Eye (tissue), 1 donor: Measurements from ENCODE around the gene CYTIP.
"Not testable (repeated sequence)": the region's sequence is repeated elsewhere in the genome, so short reads cannot be mapped to it uniquely, and the experiment has no call there.

Experiments
- DNase-seq: peaks from one replicate; pipeline ENCODE4 v3.0.0-alpha.2; 2015

Gene CYTIP

DNA sequence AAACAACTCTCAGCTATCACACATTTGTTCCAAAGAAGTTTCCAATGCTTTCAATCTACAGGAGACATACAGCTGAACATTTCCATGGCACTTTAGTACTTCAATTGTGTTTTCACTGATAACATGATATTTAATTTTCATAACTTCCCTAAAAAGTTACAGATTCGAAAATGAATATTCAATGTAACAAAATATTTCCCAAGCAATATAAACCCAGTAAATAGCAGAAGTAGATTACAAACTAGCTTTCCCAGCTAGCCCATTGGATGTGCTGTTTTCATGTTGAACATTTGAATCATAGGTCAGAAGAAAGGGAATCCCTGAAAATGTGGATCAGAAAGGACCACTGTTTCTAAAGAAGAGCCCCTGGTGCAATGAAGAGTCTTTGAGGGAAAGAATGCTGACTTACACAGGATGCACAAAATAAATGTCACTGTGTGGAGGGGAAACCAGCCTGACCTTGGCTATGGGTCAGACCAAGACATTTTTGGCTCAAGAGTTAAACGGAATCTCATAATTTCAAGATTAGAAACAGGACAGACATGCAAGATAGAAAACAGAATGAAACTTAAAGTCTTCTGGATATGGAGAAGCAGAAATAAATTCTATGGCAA, 22.5 kb downstream of the CYTIP start:
- DNase-seq, result no peak

DNA sequence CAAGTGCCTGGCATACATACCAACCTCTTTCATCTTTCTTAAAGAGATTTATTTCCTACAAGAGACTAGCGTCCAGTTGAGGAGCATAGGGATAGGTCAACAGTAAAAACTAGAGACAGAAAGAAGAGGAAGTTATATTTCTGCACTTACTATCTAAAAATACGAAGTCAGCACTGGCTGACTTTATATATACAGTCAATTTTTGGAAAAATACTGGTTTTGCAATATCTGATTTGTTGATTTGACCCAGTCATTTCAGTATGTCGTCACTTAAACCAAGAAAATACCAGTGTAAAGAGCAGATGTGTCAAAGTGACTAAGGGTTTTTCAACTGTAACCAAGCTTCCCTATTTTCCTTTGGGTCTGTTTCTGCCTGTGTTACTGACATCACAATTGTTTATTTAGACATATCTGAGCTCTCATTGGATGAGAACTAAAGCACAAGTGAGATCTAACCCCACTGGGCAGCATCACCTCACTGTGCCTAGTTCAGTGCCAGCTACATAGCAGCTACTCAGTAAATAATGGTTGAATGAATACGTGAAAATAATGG, 23.0 kb downstream of the CYTIP start:
- DNase-seq, result no peak

DNA sequence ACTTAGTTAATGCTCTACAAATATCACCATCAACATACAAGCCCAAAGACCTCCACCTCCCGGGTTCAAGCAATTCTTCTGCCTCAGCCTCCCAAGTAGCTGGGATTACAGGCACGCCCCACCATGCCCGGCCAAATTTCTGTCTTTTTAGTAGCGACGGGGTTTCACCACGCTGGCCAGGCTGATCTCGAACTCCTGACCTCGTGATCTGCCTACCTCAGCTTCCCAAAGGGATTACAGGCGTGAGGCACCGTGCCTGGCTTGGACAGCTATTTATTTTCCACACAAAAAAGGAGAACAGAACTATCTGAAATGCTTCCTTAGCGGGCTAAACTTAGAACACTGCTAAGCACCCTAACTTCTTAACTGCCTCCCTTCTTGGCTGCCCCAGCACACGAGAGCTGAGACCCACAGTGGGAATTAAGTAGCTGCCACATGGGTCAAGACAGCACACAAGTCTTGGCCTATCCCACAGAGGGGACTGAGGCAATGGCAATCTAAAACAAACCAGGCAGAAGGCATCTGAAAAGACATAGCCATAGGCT, 24.8 kb downstream of the CYTIP start:
- DNase-seq, result no peak

DNA sequence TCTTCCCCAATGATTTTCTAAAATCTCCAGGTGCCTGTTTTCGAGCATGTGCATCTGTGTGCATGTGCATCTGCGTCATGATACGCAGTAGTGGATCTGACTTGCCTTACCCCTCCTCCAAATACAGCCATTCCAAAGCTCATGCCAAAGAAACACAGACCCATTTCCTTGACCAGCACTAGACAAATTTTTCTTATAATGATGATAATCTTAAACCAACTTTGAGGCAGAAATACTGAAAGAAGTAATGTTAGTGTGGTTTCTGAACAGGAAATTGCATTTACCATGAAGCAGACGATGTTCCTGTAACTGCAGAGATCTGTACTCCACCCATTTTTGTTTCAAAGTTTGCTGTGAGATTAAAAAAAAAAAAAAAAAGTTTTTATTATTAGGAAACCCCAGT, 25.6 kb downstream of the CYTIP start:
- DNase-seq, result no peak

DNA sequence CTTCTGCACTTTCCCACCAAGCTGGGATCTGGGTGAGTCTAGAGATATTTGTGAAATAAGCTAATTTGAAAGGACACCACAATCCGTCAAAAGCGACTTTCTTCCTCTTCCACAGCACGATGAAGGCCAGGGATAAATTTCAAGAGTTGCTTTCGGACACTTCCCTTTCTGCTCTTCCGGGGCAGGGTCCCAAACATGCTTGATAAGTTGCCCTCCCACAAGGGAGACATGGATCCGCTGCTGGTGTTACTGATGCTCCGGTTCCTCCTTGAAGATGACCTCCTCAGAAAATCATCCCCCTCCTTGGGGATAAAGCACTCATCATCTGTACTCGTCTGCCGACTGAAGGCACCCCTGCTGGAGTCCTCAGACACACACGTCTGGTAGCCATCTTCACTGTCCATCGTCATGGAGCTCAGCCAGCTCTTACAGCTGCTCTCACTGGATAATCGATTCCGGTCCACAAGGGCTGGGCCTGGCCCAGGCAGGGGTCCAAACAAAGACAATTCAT, 28.2 kb downstream of the CYTIP start:
- no peak for DNase-seq

DNA sequence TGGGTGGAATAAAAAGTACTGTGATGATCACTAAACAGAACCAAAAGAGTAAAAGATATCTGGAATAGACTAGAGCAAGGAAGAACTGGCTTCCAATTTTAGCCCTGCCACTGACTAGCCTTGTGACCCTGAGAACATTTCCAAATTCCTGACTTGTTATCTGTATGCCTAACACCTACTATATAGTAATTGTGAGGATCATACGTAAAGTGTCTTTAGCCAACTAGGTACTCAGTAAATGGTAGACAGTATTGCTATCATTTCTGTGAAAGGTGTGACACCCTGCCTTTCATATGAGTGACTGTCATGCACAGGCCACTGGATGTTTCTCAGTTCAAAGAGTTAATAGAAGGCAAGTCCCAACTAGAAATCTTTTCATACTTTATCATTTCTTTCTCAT, 29.8 kb downstream of the CYTIP start:
- DNase-seq, result no peak

DNA sequence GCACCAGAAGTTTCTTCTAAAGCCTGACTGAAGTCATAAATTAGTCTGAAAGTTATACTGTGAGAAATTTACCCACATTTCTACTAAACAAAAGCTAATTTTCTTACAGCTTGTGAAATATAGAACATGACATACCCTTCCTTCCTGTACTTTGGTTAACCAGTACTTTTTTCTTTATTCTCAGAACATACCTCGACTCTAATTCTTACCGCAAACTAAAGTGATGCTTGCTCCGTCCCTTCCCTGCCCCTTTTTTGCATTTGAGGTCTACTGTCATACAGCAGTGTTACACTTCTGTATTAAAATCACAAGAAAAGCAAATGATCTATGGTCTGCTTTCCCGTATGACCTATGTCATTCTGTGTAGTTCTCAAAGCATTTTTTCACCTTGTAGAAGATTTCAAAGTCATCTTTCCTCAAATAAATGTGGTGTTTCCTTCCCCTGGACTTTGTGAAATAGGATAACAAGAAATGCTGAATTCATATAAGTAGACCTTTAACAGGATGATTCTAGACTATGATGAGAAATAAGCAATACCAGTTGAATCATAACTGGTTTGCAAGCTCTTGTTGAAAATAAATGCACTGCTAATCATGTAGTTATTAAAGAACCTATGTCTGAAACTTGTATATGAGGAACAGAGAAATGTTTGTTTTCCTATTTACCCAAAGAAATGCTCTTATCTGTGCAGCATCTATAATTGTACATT, 30.4 kb downstream of the CYTIP start:
- no peak for DNase-seq

DNA sequence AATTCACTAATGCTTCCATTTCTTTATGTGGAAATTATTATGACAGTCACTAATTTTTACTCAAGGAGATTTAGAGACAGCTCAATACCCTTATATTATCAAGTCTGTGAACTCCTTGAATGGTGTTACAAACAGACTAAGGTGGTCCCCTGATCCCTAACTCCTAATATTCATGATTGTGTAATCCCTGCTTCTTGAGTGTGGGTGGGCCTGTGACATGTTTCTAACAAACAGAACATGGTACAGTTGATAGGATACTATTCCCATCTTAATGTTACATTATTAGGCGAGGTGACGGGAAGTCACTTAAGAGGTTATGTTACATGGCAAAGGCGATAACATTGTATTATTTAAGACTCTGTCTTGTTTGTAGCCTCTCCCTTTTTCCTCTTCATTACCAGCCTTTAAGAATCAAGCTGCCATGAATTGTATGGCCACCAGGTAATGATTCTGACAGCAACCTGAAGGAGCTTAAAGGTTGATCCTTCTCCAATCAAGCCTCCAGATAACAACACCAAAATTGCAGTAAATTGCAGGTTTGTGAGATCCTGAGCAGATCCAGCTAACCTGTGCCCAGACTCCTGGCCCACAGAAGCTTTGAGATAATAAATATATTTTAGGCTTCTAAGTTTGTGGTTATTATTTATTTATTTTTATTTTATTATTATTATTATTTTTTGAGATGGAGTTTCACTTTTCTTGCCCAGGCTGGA, 32.1 kb downstream of the CYTIP start:
- no peak for DNase-seq

DNA sequence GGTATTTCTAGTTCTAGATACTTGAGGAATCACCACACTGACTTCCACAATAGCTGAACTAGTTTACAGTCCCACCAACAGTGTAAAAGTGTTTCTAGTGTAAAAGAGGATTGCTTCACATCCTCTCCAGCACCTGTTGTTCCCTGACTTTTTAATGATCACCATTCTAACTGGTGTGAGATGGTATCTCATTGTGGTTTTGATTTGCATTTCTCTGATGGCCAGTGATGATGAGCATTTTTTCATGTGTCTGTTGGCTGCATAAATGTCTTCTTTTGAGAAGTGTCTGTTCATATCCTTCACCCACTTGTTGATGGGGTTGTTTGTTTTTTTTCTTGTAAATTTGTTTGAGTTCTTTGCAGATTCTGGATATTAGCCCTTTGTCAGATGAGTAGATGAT, 38.5 kb downstream of the CYTIP start:
- not testable (repeated sequence) for DNase-seq

DNA sequence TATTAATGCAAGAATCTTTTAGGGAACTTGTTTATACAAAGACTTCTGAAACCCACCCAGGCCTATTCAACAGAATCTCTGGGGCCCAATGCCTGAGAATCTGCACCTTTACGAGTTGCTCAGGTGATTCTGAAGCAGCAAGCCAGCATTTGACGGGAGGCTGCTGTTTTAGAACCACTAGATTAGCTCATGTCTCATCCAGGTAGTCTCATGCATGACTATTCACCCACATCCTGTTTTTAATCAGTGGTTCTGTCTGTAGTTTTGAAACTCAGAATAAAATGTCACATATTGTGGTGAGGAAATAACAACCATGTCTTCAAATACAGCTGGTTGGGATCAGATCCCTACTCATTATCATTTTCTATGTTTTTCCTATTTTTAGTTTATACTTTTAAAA, 39.5 kb downstream of the CYTIP start:
- DNase-seq, result no peak

DNA sequence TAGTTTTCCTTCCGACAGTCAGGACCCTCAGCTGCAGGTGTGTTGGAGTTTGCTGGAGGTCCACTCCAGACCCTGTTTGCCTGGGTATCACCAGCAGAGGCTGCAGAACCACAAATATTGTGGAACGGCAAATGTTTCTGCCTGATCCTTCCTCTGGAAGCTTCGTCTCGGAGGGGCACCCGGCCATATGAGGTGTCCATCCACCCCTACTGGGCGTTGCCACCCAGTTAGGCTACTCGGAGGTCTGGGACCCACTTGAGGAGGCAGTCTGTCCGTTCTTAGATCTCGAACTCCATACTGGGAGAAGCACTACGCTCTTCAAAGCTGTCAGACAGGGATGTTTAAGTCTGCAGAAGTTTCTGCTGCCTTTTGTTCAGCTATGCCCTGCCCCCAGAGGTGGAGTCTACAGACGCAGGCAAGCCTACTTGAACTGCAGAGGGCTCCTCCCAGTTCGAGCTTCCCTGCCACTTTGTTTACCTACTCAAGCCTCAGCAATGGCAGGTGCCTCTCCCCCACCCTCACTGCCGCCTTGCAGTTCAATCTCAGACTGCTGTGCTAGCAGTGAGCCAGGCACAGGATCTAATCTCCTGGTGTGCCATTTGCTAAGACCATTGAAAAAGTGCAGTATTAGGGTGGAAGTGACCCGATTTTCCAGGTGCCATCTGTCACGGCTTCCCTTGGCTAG, 40.9 kb downstream of the CYTIP start:
- not testable (repeated sequence) for DNase-seq

DNA sequence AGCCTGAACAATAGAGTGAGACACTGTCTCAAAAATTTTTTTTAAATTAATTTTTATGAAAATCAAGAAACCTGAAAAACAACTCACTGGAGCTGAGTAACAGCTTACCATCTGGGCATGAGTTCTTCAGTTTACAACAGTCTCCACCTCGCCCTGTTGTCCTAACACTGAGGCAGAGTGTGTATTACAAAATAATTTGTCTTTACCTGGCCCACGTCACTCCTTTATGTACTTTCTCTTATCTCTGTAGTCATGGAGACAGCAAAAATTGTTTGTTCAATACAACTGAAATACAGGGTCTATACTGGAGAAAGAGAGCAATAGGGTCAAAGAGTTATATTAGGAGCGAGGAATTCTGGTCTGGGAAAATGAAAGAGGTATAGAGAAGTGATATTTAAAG, 48.1 kb downstream of the CYTIP start:
- DNase-seq, result no peak

DNA sequence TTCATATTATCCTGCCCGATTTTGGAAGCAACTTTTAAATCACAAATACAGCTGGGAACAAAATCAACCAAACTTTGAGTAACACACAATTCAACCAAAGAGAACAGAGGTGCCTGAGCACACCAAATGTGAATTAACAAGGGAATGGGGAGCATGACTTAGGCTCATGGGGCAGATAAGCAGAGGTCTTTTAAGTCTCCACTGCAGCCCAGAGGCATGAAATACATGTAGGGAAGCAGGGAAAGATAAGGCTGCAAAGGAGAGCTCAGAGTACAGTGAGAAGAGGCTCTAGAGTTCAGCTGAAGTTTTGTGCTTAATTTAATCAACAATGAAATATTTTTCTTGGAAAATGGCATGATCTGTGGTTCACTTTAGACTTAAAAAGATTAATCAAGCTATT, 49.0 kb downstream of the CYTIP start:
- DNase-seq, result no peak

DNA sequence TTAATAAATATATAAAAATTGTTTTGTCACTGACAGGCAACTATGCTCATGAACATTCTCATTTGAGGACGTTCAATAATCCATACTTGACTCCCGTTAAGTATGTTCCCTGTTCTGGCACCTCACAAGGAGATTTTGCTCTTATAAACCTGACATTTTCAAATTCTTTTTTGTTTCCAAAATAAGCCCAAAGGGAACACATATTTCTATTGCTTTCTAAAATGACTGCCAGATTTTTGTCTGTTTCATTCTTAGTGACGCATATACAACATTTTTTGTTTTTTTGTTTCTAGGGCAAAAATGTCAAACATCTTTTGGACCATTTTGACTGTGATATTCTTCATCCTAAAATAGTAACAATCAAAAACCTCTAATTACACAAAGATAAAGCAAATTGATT, 50.5 kb downstream of the CYTIP start:
- DNase-seq, result no peak

DNA sequence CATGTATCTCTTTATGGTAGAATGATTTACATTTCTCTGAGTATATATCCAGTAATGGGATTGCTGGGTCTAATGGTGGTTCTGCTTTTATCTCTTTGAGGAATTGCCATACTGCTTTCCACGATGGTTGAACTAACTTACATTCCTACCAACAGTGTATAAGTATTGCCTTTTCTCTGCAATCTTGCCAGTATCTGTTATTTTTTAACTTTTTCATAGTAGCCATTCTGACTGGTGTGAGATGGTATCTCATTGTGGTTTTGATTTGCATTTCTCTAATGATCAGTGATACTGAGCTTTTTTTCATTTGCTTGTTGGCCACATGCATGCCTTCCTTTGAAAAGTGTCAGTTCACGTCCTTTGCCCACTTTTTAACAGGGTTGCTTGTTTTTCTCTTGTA, 55.1 kb downstream of the CYTIP start:
- DNase-seq, result no peak

DNA sequence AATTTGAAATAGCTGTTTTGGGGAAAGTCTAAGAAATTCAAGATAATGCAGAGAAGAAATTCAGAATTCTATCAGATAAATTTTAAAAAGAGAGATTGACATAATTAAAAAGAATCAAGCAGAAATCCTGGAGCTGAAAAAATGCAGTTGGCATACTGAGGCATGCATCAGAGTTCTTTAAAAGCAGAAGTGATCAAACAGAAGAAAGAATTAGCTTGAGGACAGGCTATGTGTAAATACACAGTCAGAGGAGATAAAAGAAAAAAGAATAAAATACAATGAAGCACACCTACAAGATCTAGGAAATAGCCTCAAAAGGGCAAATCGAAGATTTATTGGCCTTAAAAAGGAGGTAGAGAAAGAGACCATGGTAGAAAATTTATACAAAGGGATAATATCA, 57.1 kb downstream of the CYTIP start:
- DNase-seq, result no peak

DNA sequence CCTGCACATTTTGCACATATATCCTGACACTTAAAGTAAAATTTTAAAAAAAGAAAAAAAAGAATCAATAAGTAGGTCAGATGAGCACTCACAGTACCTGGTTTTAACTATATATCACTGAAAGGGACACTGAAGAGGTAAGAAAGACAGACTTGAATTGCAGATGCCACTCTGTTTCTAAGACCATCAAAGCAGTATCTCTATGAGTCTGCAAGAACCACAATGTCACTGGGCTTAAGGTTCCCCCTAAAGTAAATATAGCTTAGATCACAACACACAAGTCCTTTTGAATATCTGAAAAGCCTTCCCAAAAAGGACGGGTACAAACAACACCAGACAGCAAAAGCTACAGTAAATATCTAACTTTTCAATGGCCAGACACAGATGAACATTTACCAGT, 57.6 kb downstream of the CYTIP start:
- no peak for DNase-seq

DNA sequence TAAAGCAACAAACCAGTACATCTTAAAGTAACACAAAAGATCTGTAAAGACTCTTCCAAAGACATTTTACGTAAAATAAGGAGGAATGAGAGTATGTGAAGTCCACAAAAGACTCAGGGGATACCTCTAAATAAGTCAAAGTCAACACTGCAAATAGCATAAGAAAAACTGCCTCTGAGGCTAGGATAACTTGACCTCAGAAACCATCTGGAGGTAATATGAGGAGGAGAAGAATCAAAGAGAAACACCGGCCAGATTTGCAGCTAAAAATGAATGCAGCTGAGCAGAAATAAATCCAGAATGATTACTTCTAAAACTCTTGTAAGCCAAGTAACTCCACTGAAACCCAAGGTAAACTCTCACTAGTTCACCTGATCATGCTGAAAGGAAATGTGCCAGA, 66.0 kb downstream of the CYTIP start:
- DNase-seq, result peak; percentile 20

DNA sequence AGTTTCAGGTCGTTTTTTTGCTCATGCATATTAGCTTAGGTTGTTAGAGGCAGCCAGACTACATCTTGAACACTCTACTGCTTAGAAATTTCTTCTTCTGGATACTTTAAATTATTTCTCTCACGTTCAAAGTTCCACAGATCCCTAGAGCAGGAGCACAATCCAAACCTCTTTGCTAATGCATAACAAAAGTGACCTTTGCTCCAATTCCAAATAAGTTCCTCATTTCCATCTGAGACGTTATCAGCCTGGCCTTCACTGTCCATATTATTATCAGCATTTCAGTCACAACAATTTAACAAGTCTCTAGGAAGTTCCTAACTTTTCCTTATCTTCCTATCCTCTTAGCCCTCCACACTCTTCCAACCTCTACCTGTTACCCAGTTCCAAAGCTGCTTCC, 67.8 kb downstream of the CYTIP start:
- DNase-seq, result no peak

DNA sequence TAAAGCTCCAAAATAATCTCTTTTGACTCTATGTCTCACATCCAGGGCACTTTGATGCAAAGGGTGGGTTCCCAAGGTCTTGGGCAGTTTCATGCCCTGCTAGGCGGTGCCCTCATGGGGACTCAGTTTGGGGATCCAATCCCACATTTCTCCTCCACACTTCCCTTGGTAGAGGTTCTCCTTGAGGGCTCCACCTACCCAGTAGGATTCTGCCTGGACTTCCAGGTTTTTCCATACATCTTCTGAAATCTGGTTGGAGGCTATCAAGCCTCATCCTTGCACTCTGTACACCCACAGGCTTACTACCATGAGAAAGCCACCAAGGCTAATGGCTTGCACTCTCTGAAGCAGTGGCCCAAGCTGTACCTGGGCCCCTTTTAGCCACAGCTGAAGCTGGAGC, 68.5 kb downstream of the CYTIP start:
- DNase-seq, result no peak

DNA sequence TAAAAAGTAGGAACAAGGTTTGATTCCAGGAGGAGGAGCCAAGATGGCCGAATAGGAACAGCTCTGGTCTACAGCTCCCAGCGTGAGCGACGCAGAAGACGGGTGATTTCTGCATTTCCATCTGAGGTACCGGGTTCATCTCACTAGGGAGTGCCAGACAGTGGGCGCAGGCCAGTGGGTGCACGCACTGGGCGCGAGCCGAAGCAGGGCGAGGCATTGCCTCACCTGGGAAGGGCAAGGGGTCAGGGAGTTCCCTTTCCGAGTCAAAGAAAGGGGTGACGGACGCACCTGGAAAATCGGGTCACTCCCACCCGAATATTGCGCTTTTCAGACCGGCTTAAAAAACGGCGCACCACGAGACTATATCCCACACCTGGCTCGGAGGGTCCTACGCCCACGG, 75.4 kb downstream of the CYTIP start:
- DNase-seq, result not testable (repeated sequence)

DNA sequence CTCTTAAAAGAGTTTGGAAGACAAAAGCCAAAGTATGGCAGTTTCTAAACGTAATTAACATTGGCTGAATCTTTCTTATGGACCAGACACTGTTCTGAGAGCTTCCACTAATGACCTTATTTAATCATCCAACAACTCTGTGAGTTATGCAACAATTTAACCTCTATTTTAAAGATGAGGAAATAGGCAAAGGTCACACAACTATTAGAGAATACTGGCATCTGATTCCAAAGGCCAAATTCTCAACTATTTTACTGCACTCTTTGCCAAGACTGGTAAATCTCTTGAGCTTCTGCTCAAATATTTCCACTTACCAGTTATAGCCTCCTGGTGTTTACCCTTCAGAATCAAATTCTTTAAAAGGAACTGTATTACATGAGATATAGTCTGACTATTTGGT, 76.2 kb downstream of the CYTIP start:
- DNase-seq, result no peak
